Right lobe of liver (tissue), 6 donors: ENCODE results near the gene COX7A1. TPM values are rescaled to one million over a fixed set of nuclear protein-coding genes. Genes with fewer than 3 reads are reported as not detected.

Experiments used
- ATAC-seq, 4 donors: fragments of 200-7000 bp; cut with Tn5 transposase; one replicate each; pipeline ENCODE4 v1.9.1; 2020; ENCODE audit warnings: mild to moderate bottlenecking in 4 of 4, moderate library complexity in 4 of 4
- DNase-seq, 3 donors: peaks; one replicate each; pipeline ENCODE4 v3.0.0-alpha.2; 2020
- H3K27ac ChIP-seq, 3 donors: fragments of 200-600 bp; one replicate each; pipeline ENCODE4 v1.8.0; 2022
- H3K27me3 ChIP-seq, 2 donors: fragments of 200-600 bp; one replicate each; pipeline ENCODE4 v1.8.0; 2022
- H3K36me3 ChIP-seq, 4 donors: fragments of 200-600 bp; sonication (generic) in 1 of 4; one replicate each; pipeline versions ENCODE4 v1.5.1 to v1.8.0; 2017 to 2022; ENCODE audit warnings: control low read depth in 1 of 4
- H3K4me1 ChIP-seq, 4 donors: fragments of 200-600 bp; sonication (generic) in 1 of 4; one replicate each; pipeline versions ENCODE4 v1.5.1 to v1.8.0; 2017 to 2022; ENCODE audit warnings: control low read depth in 1 of 4
- H3K4me3 ChIP-seq, 3 donors: fragments of 200-600 bp; one replicate each; pipeline ENCODE4 v1.8.0; 2022
- H3K9me3 ChIP-seq, 4 donors: fragments of 200-600 bp; sonication (generic) in 1 of 4; one replicate each; pipeline versions ENCODE4 v1.5.1 to v1.8.0; 2017 to 2022; ENCODE audit warnings: control low read depth in 1 of 4
- CTCF ChIP-seq, 4 donors: fragments of 200-600 bp in 3 of 4; fragments of 450-650 bp in 1 of 4; IDR thresholded peaks; one replicate each; pipeline versions ENCODE4 v1.5.1 to v1.8.0; 2016 to 2022; ENCODE audit warnings: antibody characterized with exemption in 4 of 4, mild to moderate bottlenecking in 2 of 4
- POLR2A ChIP-seq: fragments of 450-650 bp; IDR thresholded peaks from one replicate; pipeline ENCODE4 v1.6.1; 2017; ENCODE audit warnings: antibody characterized with exemption, mild to moderate bottlenecking
- WGBS: methylation state at CpG from one replicate; pipeline ENCODE4 v1.1.6; 2018; ENCODE audit warnings: low coverage, low lambda C conversion rate; ENCODE audit not compliant: insufficient coverage; ENCODE audit errors: missing lambda C conversion rate; 5-methylcytosine and 5-hydroxymethylcytosine counted together
- intact Hi-C, 2 donors: fragments of 100-400 bp; cut with DNase I; formaldehyde crosslinking; loops; one replicate each; pipeline versions ENCODE4 v1.11.2 to v1.14.1; 2022
- total RNA-seq, 6 experiments: library from RNA; depleted of rRNA in 2 of 6; stranded (reverse); fragments of >200 nt in 2 of 6; fragmentation: NEBNext Ultra II Directional in 3 of 6; extraction: Animal tissue kit (Norgen Biotek cat#: 25700) in 3 of 6; gene quantifications; one replicate each; pipeline versions ENCODE4 v1.1.0 to v1.2.4, GENCODE V29; 2016 to 2023
- donor health status: DM: no; HTN: yes; CAD: no.
- donor health status: DM: no; HTN: no; CAD: no.
- donor health status: DM: no; HTN: no; CAD: no.
- donor health status: DM: no; HTN: yes; CAD: no.
- donor health status: DM: no; HTN: yes; CAD: no.

Gene COX7A1
- total RNA-seq, 6 experiments from 2014 or later: 1.0 to 6.2 (median 3.8) TPM

- peak; percentile 91 to 96 (median 92) for ATAC-seq
- no peaks in the 10 kb centered on the region for H3K27me3 ChIP-seq
- intact Hi-C loops: loop anchor here in 1 of 2 donors (10.0 kb wide), 1 partner anchor 50 kb away; no protein-coding TSS in a partner anchor
- no peaks in the 10 kb centered on the region for H3K9me3 ChIP-seq
- peak; percentile 53 for TF ChIP-seq POLR2A
- TF ChIP-seq CTCF (IDR thresholded peaks at IDR 0.05): no peak
- peak within 1 kb of the TSS; percentile 84 to 91 (median 88) for H3K4me3 ChIP-seq
- peak; percentile 99 to 100 (median 100) for DNase-seq
- H3K4me1 ChIP-seq: peaks cover 0 to 12% (median 3%) of the 10 kb centered on the region in 4 donors
- 0% methylated on average over 9 of the region's 60 CpGs for WGBS
- H3K27ac ChIP-seq: peak within 1 kb of the TSS; percentile 56 to 73 (median 59)
- peaks cover 0 to 12% (median 0%) of the 10 kb centered on the region in 4 donors for H3K36me3 ChIP-seq
Measured at GRCh38 chr19:36114721-36115452, 37.4 kb downstream of the COX7A1 start, which contains the start of gene POLR2I. Gene POLR2I (minus strand): TSS chr19:36114875. CDS start chr19:36114856, 19 bp downstream.

GRCh38 chr19:36113894-36114720 is 38.1 kb downstream of the COX7A1 start:
- DNase-seq: no peak
- intact Hi-C loops: loop anchor here in 1 of 2 donors (10.0 kb wide), 1 partner anchor 49 kb away; no protein-coding TSS in a partner anchor

GRCh38 chr19:36113425-36113824 is 38.8 kb downstream of the COX7A1 start:
- intact Hi-C loops: loop anchor here in 1 of 2 donors (10.0 kb wide), 1 partner anchor 49 kb away; no protein-coding TSS in a partner anchor
- peak overlapping the region in 1 of 3 donors; percentile 84 for H3K4me3 ChIP-seq
- peaks cover 0 to 12% (median 3%) of the 10 kb centered on the region in 4 donors for H3K4me1 ChIP-seq
- ATAC-seq: no peak
- TF ChIP-seq POLR2A: no peak
- TF ChIP-seq CTCF (IDR thresholded peaks at IDR 0.05): no peak
- no peaks in the 10 kb centered on the region for H3K9me3 ChIP-seq
- peaks cover 0 to 8% (median 0%) of the 10 kb centered on the region in 4 donors for H3K36me3 ChIP-seq
- H3K27me3 ChIP-seq: no peaks in the 10 kb centered on the region
- 100% methylated on average over 2 of the region's 34 CpGs for WGBS
- no peak for DNase-seq
- no peak overlapping the region for H3K27ac ChIP-seq

More at GRCh38 chr19:36113894-36114720, 38.1 kb downstream of the COX7A1 start:
- Histone ChIP-seq H3K27me3 (no peaks in the 10 kb centered on the region), H3K36me3 (peaks cover 0 to 10% (median 0%) of the 10 kb centered on the region in 4 donors), H3K4me3 (peak overlapping the region; percentile 84 to 91 (median 88)), H3K9me3 (no peaks in the 10 kb centered on the region), H3K27ac (peak overlapping the region; percentile 56 to 73 (median 59)), H3K4me1 (peaks cover 0 to 12% (median 3%) of the 10 kb centered on the region in 4 donors)
- no peak for TF ChIP-seq CTCF (IDR thresholded peaks at IDR 0.05)
- TF ChIP-seq POLR2A: no peak
- WGBS: 9% methylated on average over 12 of the region's 48 CpGs
- peak in 1 of 4 donors; percentile 1 for ATAC-seq

- no peak overlapping the region for H3K4me3 ChIP-seq
- TF ChIP-seq CTCF (IDR thresholded peaks at IDR 0.05) (no peak), POLR2A (no peak)
- ATAC-seq (no peak), DNase-seq (no peak)
- H3K36me3 ChIP-seq: peaks cover 0 to 8% (median 0%) of the 10 kb centered on the region in 4 donors
- peaks cover 0 to 12% (median 3%) of the 10 kb centered on the region in 4 donors for H3K4me1 ChIP-seq
- intact Hi-C loops: loop anchor here in 1 of 2 donors (10.0 kb wide), 1 partner anchor 48 kb away; no protein-coding TSS in a partner anchor
- 98% methylated on average over 6 of the region's 10 CpGs for WGBS
- H3K27me3 ChIP-seq: no peaks in the 10 kb centered on the region
- no peak overlapping the region for H3K27ac ChIP-seq
- H3K9me3 ChIP-seq: no peaks in the 10 kb centered on the region
Measured at GRCh38 chr19:36112678-36113077, 39.6 kb downstream of the COX7A1 start.
